TTC549 (cell line): ENCODE measurements around the gene S100A10.

Experiments used
- FAIRE-seq: peaks from 2 replicates; lab custom pipeline; 2012; peaks lifted over from hg19 to GRCh38; lab: Jason Lieb, UNC

Gene S100A10

DNA sequence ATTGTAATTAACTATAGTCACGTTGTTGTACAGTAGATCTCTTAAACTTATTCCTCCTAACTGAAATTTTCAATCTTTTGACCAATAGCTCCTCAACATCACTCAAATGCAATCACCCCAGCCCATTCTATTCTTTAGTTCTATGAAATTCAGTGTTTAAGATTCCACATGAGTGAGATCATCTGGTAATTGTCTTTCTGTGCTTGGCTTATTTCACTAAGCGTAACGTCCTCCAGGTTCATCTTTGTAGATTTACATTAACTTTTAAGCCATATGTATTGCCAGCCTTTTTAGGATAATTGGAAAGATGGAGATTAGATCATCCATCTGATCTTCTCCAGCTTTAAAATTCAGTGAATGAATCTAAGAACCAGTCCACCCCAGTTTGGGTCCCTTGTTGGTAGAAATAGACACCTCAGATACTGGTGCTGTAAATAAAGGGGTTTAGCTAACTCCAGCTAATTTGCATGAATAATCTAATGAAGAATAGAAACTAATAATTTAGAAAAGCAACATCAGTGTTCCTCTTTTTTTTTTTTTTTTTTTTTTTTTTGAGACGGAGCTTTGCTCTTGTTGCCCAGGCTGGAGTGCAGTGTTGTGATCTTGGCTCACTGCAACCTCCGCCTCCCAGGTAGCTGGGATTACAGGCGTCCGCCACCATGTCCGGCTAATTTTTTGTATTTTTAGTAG is 7.0 kb downstream of the S100A10 start:
- no peak for FAIRE-seq

DNA sequence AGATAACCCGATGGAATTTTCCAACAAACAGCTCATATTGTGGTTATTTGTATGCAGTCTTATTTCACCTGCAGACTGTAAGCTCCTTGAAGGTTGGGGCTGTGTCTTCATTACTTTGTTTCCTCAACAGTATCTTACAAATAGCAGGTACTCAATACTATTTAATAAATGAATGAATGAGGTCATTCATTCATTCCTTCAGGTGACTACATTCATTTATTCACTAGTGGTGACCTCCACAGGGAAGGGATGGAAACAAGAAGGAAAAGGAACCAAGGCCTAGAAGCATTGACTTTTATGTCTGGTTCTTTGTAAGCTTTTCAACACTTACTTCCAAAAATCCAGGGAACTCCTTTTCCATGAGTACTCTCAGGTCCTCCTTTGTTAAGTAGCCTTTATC is 7.9 kb downstream of the S100A10 start:
- FAIRE-seq: no peak

GRCh38 chr1:151985270-151985669 is 8.4 kb downstream of the S100A10 start:
- no peak for FAIRE-seq

DNA sequence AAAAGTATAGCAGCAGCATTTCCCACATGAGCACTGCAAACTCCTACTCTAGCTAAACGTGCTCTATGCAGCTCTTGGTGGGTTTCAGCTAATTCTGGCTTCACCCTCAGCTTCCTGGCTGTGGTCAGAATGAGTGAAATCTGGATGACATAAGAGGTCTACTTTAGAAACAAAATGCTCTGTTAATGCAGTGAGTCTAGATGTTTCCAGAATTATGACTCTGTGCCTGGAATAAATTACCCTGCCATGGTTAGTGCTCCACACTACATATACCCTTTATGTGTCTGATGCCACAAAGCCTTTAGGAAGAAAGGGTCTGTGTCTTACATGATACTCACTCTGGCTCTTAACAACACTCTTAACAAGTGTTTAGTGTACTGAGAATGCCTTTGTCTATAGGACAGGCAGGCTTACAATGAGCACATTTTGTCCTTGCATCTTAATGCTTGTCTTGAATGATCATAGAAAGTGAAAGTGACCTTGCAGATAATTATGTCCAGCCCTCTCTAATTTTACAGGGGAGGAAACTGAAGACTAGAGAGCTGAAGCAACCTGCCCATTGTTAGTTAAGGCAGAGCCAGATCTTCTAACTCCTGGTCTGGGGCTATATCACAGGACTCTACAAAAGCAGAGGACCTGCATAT is 9.2 kb downstream of the S100A10 start:
- no peak for FAIRE-seq

DNA sequence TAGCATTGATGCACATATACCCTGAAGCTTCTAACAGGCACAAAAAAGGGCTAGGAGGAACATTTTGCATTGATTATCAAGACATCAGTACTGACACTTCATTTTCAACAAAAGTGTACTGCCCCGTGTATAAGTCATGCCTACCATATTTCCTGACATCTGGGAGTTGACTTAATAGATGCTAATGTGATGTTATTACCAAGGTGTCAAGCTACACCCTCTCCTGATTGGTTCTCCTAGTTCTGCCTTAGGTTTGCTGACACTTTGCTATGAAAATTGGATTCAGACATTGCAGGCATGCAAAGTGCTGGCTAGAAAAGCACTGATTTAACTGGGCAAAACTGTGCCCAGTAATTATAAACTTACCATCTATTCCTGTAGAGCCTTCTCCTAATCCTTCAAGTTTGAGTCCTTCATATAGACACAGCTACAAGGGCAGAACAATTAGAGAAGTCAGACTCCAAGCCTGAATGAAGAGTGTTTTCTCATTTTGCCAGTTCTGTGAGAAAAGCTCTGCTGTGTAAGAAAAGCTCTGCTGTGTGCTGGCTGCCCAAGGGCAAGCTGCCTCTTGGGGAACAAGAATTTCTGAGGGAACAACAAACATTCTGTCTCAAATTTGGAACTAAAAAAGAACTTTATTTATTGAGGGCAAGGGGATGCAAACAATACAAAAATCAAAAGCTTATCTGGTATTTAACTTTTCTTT is 11.2 kb downstream of the S100A10 start:
- FAIRE-seq: no peak

GRCh38 chr1:151981178-151981525 is 12.5 kb downstream of the S100A10 start:
- no peak for FAIRE-seq

GRCh38 chr1:151980287-151981177 is 13.1 kb downstream of the S100A10 start:
- no peak for FAIRE-seq

DNA sequence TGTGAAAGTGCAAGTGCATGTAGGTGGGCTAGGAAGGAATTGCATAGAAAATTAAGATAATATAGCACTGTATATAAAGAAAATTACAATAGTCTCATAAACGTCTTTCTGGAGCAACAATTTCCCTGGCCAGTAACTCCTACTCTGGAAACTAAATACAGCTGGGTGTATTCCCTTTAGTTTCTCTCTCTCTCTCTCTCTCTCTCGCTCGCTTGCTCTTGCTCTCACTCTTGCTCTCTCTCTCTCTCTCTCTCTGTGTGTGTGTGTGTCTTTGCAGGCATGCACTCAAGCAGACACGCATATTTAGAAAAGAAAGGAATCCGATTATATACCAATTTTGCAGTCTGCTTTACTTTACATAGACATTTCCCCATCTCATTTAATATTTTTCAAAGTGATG is 14.7 kb downstream of the S100A10 start:
- no peak for FAIRE-seq

DNA sequence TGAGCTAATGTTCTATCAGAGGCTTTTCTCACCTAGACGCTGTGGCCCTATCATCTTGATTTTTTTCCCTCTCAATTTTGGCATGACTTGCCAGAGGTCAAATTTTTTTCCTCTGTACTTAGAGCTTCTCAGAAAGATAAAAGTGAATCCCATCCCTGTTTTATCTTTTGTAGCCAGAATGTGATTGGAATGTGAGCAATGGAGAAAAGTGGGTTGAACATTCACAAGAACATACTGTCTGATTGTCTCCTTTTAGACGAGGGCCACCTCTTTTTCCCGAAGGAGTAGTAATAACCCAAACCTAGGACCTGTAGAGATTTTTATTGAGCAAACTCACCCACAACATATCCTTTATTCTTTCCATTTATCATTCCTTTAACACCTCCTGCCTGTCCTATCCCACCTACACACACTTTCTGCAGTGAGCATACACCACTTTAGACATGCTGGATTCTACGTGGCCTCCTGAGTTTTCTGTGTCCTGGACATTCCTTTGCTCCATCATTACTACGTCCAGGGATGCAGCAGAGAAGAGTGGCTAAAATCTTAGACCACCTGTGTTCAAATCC is 15.9 kb downstream of the S100A10 start:
- no peak for FAIRE-seq

DNA sequence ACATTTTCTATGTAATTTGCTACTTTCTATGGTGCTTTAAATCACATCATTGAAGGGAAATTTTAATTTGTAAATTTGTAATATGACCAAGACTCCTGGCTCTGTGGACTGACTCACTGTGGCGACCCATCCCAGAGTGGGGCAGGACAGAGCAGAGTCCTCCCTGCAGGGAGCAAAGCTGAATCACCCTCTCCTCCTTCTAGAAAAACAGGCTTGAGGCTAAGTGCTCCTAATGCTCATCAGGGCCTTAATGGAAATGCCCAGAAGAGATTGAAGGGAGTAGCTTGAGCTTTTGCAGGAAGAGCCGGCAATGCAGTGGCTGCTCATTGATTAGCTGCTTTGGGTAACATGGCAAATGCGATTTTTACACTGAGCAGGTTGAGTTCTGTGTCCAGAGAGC is 16.8 kb downstream of the S100A10 start:
- FAIRE-seq: no peak

DNA sequence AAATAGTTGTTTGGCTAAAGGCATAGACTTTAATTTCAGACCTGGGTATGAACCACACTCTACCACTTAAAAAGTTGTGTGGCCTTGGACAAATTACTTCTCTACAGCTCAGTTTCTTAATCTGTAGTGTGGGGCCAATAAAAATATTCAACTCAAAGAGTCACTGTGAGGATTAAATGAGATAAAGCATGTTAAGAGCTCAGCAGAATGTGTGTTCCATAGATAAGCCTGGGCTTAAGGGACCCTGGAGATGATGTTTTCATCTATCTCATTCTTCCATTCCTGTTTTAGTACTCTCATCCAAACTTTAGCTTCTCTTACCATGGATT is 17.7 kb downstream of the S100A10 start:
- no peak for FAIRE-seq

DNA sequence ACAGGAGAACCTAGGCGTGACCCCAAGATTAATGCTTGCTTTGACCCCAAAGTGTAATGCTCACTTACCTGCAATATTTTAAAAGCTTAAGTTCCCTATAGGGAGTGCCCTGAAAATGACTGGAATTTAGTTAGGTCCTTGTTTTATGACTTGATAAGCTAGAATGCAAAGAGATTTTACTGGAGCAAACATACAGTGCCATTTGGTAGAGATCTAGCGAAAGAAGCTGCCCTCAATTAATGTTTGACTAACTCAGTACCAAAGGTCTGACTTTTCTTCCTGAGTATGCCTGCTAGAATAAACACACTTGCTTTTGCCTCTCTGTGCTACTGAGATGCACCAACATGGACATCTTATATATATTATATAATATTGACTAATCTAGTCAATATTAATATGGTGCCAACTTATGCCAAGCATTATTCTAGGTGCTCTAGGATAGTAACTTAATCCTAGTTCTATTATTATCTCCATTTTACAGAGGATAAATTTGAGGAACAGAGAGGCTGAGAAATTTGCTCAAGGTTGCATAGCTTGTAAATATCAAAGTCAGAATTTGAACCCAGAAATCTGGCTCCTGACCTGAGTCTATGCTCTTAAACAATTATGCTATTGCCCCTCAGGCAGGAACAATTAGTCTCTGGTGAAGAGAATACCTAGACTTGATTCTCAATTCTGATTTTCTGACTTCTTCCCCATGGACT is 18.2 kb downstream of the S100A10 start:
- no peak for FAIRE-seq

- peak; percentile 46 for FAIRE-seq
Measured at GRCh38 chr1:151972542-151973248, 21.0 kb downstream of the S100A10 start.

- FAIRE-seq: no peak
Measured at GRCh38 chr1:151970626-151971025, 23.0 kb downstream of the S100A10 start.

GRCh38 chr1:151970128-151970527 is 23.5 kb downstream of the S100A10 start:
- no peak for FAIRE-seq

GRCh38 chr1:151968791-151969399 is 24.8 kb downstream of the S100A10 start:
- no peak for FAIRE-seq

DNA sequence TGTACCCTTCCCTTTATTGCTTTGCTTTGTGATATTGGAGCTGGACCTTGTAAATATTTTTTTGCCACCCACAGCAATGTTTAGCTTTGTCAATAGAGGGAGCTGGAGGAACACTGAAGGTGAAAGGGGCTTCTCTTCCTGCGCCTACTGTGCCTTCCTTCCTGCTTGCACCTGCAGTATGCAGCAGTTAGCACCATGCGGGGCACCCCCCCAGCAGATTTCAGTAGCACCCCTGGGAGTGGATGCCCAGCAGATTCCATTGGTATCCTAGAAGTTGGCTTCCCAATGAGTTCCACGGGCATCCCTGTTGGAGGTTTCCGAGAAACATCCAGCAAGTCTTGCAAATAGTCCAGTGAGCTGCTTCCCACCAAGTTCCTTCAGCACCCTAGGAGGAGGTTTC is 25.6 kb downstream of the S100A10 start:
- FAIRE-seq: peak; percentile 47

GRCh38 chr1:151967091-151967490 is 26.6 kb downstream of the S100A10 start:
- no peak for FAIRE-seq

GRCh38 chr1:151966061-151966460 is 27.6 kb downstream of the S100A10 start:
- FAIRE-seq: no peak

- FAIRE-seq: no peak
Measured at GRCh38 chr1:151964510-151964909, 29.1 kb downstream of the S100A10 start.

DNA sequence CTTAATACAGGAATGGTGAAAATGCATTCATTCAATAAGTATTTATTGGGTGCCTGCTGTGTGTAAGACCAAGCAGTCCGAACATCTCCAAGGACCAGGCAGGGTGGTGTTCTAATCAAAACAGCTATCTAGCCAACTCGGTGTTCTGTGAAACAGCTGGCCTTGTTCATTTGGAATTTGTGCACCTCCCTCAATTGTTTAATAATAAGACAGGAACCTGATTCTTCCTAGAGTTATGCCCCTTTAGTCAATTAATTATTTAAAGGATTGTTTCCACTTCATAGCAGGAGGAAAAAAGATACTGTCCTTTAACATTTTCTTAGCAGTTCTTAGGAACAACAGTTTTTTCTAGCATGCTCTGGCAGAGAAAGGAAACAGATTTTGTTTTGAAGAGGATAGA is 30.4 kb downstream of the S100A10 start:
- no peak for FAIRE-seq
